ENCODE measurements around the gene EXOC4. TPM values are rescaled to one million over a fixed set of nuclear protein-coding genes. Genes with fewer than 3 reads are reported as not detected.
A peak's percentile ranks its signal among the peaks of the same experiment; 100 is the strongest.

EXOC4 gene
- total and polyA plus RNA-seq, 2 donors (not counting 1 experiment from before 2014, with no cell fraction given) = 79.6 to 158 TPM

DNA sequence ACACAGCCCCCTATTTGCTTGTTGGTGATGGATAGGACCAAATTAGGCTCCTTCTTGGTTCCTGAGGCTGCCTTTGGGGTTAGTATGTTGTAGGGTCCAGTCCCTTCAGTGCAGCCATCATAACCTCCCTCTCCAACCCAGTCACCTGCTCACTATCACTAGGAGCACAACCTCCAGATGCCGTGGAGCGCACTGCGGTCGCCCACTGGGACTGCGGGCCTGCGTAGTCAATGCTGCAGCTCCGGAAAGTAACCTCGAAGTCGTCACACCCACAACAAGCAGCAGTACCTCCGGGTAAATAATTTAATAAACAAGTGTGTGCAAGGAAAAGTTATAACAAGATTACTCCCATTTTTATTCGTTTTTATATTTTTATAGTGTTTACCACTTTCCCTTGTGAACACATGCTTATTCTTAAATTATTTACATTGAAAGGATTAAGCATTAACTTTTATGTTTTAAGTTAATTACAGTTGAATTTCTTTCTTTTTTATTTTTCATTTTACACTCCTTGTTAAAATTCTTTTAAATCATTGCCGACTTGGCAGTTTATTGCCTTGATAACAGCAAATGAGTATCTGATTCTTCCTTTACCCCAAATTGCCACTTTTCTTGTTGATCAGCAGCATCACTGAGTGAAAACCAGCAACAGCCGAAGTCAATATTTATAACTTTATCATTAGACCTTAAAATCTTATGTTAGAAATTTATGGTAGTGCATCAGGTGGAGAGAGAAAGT is 474.8 kb downstream of the EXOC4 start:
- TF ChIP-seq, protein P1, sequence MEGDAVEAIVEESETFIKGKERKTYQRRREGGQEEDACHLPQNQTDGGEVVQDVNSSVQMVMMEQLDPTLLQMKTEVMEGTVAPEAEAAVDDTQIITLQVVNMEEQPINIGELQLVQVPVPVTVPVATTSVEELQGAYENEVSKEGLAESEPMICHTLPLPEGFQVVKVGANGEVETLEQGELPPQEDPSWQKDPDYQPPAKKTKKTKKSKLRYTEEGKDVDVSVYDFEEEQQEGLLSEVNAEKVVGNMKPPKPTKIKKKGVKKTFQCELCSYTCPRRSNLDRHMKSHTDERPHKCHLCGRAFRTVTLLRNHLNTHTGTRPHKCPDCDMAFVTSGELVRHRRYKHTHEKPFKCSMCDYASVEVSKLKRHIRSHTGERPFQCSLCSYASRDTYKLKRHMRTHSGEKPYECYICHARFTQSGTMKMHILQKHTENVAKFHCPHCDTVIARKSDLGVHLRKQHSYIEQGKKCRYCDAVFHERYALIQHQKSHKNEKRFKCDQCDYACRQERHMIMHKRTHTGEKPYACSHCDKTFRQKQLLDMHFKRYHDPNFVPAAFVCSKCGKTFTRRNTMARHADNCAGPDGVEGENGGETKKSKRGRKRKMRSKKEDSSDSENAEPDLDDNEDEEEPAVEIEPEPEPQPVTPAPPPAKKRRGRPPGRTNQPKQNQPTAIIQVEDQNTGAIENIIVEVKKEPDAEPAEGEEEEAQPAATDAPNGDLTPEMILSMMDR (conservative IDR thresholded peaks at IDR 0.05 in 1 of 2, IDR thresholded peaks at IDR 0.05 in 1 of 2; ENCODE audit: low read depth in 1 of 2, low read length in 2 of 2) = no peak
- no peak for TF ChIP-seq EZH2 (IDR thresholded peaks at IDR 0.05; ENCODE audit: low read length, missing control alignments)
- no peak overlapping the region for H3K9ac ChIP-seq (ENCODE audit: insufficient read depth, low read length)
- H3K9me3 ChIP-seq (ENCODE audit: control insufficient read depth, insufficient read depth, low read depth, low read length) = no peaks in the 10 kb centered on the region
- H3K27me3 ChIP-seq (ENCODE audit: control insufficient read depth, insufficient read depth, low read length) = no peaks in the 10 kb centered on the region
- DNase-seq (ENCODE audit: low read depth in 2 of 2) = no peak
- no peaks in the 10 kb centered on the region for H4K20me1 ChIP-seq (ENCODE audit: control insufficient read depth, extremely low read depth, insufficient read depth, low read length)
- no peak overlapping the region for H3K4me2 ChIP-seq (ENCODE audit: extremely low read depth, insufficient read depth, low read length)
- no peak overlapping the region for H2AFZ ChIP-seq (ENCODE audit: low read length)
- no peaks in the 10 kb centered on the region for H3K79me2 ChIP-seq (ENCODE audit: control insufficient read depth, insufficient read depth, low read length)
- no peaks in the 10 kb centered on the region for H3K4me1 ChIP-seq (ENCODE audit: control insufficient read depth, extremely low read depth, insufficient read depth, low read length)
- no peak overlapping the region for H3K4me3 ChIP-seq (replicated peaks in 1 of 4; ENCODE audit: control extremely low read depth in 1 of 4, insufficient read depth in 1 of 4, low read depth in 3 of 4, low read length in 4 of 4)
- no peaks in the 10 kb centered on the region for H3K36me3 ChIP-seq (ENCODE audit: control insufficient read depth, insufficient read depth, low read length)
- H3K27ac ChIP-seq (ENCODE audit: insufficient read depth, low read length) = no peak overlapping the region

DNA sequence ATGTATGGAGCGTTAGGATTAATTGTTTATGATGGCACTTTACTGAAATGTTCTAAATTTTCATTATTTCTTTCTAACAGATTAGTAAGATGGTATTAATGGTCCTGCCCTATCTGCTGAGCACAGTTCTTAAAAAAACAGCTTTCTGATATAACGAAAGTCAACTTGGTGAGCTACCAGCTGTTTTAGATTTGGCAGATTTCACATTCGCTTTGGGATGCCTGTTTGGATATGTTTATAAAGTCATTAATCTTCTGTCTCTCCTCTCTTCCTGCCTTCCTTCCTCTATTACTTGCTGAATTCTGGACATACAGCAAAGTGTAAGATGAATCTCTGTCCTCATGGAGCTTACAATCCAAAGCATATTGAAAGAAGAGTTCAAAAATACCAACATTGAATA is 477.5 kb downstream of the EXOC4 start:
- H3K4me2 ChIP-seq (ENCODE audit: extremely low read depth, insufficient read depth, low read length) = no peak overlapping the region
- H3K9ac ChIP-seq (ENCODE audit: insufficient read depth, low read length) = no peak overlapping the region
- H3K4me3 ChIP-seq (replicated peaks in 1 of 4; ENCODE audit: control extremely low read depth in 1 of 4, insufficient read depth in 1 of 4, low read depth in 3 of 4, low read length in 4 of 4) = no peak overlapping the region
- no peaks in the 10 kb centered on the region for H3K4me1 ChIP-seq (ENCODE audit: control insufficient read depth, extremely low read depth, insufficient read depth, low read length)
- no peaks in the 10 kb centered on the region for H4K20me1 ChIP-seq (ENCODE audit: control insufficient read depth, extremely low read depth, insufficient read depth, low read length)
- H3K79me2 ChIP-seq (ENCODE audit: control insufficient read depth, insufficient read depth, low read length) = no peaks in the 10 kb centered on the region
- TF ChIP-seq, protein P1 (conservative IDR thresholded peaks at IDR 0.05 in 1 of 2, IDR thresholded peaks at IDR 0.05 in 1 of 2; ENCODE audit: low read depth in 1 of 2, low read length in 2 of 2) = no peak
- no peak for TF ChIP-seq EZH2 (IDR thresholded peaks at IDR 0.05; ENCODE audit: low read length, missing control alignments)
- peak in 1 of 2 donors; percentile 34 for DNase-seq (ENCODE audit: low read depth in 2 of 2)
- no peaks in the 10 kb centered on the region for H3K36me3 ChIP-seq (ENCODE audit: control insufficient read depth, insufficient read depth, low read length)
- H3K9me3 ChIP-seq (ENCODE audit: control insufficient read depth, insufficient read depth, low read depth, low read length) = no peaks in the 10 kb centered on the region
- H3K27me3 ChIP-seq (ENCODE audit: control insufficient read depth, insufficient read depth, low read length) = no peaks in the 10 kb centered on the region
- no peak overlapping the region for H3K27ac ChIP-seq (ENCODE audit: insufficient read depth, low read length)
- no peak overlapping the region for H2AFZ ChIP-seq (ENCODE audit: low read length)

DNA sequence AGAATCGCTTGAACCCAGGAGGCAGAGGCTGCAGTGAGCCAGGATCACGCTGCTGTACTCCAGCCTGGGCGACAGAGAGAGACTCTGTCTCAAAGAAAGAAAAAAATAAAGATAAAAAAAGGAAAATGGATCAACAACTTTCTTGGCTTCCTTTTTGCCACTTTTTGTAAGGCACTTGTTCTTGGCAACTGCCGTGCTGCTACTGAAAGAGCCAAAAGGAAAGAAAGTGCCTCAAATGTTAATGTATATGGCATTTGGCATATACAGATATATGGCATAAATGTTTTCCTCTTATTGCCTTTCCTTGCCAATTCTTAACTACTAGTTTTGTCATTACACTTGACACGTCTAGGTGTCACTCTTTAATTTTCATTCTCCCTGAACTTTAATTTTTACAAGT is 480.5 kb downstream of the EXOC4 start:
- Histone ChIP-seq H3K79me2 (ENCODE audit: control insufficient read depth, insufficient read depth, low read length) (no peaks in the 10 kb centered on the region), H3K9ac (ENCODE audit: insufficient read depth, low read length) (no peak overlapping the region), H4K20me1 (ENCODE audit: control insufficient read depth, extremely low read depth, insufficient read depth, low read length) (no peaks in the 10 kb centered on the region), H3K27me3 (ENCODE audit: control insufficient read depth, insufficient read depth, low read length) (no peaks in the 10 kb centered on the region), H3K4me2 (ENCODE audit: extremely low read depth, insufficient read depth, low read length) (no peak overlapping the region), H3K36me3 (ENCODE audit: control insufficient read depth, insufficient read depth, low read length) (no peaks in the 10 kb centered on the region), H3K9me3 (ENCODE audit: control insufficient read depth, insufficient read depth, low read depth, low read length) (no peaks in the 10 kb centered on the region), H3K4me3 (replicated peaks in 1 of 4; ENCODE audit: control extremely low read depth in 1 of 4, insufficient read depth in 1 of 4, low read depth in 3 of 4, low read length in 4 of 4) (no peak overlapping the region), H3K4me1 (ENCODE audit: control insufficient read depth, extremely low read depth, insufficient read depth, low read length) (no peaks in the 10 kb centered on the region), H2AFZ (ENCODE audit: low read length) (no peak overlapping the region), H3K27ac (ENCODE audit: insufficient read depth, low read length) (no peak overlapping the region)
- TF ChIP-seq EZH2 (IDR thresholded peaks at IDR 0.05; ENCODE audit: low read length, missing control alignments) = no peak
- TF ChIP-seq, protein P1 (conservative IDR thresholded peaks at IDR 0.05 in 1 of 2, IDR thresholded peaks at IDR 0.05 in 1 of 2; ENCODE audit: low read depth in 1 of 2, low read length in 2 of 2) = no peak
- DNase-seq (ENCODE audit: low read depth in 2 of 2) = no peak

All from fibroblast of lung (primary cell).